Measurements from ENCODE around the gene TNK2.

GRCh38 chr3:195813916-195814640, 94.3 kb downstream of the TNK2 start:
- TF ChIP-seq CTCF (IDR thresholded peaks at IDR 0.05; ENCODE audit: borderline replicate concordance, extremely low read depth, low read length, poor library complexity, severe bottlenecking), result no peak
- no peak for TF ChIP-seq EZH2 (IDR thresholded peaks at IDR 0.05; ENCODE audit: borderline replicate concordance, low read depth, low read length, severe bottlenecking)

Measured in DND-41 (cell line).